Ishikawa (cell line): Measurements from ENCODE around the gene KIF26B.

Source experiments
- CEBPB ChIP-seq: IDR thresholded peaks from 2 replicates; pipeline ENCODE4 v1.6.1; 2012
- EGR1 ChIP-seq: IDR thresholded peaks from 2 replicates; pipeline ENCODE4 v1.6.1; 2012
- EP300 ChIP-seq: IDR thresholded peaks from 2 replicates; pipeline ENCODE4 v1.6.1; 2012; ENCODE audit warnings: borderline replicate concordance
- FOXM1 ChIP-seq: IDR thresholded peaks from 2 replicates; pipeline ENCODE4 v1.6.1; 2012; ENCODE audit warnings: low read depth, borderline replicate concordance
- TAF1 ChIP-seq: IDR thresholded peaks from 2 replicates; pipeline ENCODE4 v1.6.1; 2012; ENCODE audit warnings: low read depth, mild to moderate bottlenecking
- YY1 ChIP-seq: IDR thresholded peaks from 2 replicates; pipeline ENCODE4 v1.6.1; 2012; ENCODE audit warnings: low read depth
- ZBTB7A ChIP-seq: IDR thresholded peaks from 2 replicates; pipeline ENCODE4 v1.6.1; 2012; ENCODE audit warnings: low read depth
- TF ChIP-seq, protein P1 (sequence below): IDR thresholded peaks from 2 replicates; pipeline ENCODE4 v1.6.1; 2012; ENCODE audit warnings: low read depth, mild to moderate bottlenecking
- TF ChIP-seq, protein P2 (sequence below): IDR thresholded peaks from 2 replicates; pipeline ENCODE4 v1.6.1; 2012

DNA sequence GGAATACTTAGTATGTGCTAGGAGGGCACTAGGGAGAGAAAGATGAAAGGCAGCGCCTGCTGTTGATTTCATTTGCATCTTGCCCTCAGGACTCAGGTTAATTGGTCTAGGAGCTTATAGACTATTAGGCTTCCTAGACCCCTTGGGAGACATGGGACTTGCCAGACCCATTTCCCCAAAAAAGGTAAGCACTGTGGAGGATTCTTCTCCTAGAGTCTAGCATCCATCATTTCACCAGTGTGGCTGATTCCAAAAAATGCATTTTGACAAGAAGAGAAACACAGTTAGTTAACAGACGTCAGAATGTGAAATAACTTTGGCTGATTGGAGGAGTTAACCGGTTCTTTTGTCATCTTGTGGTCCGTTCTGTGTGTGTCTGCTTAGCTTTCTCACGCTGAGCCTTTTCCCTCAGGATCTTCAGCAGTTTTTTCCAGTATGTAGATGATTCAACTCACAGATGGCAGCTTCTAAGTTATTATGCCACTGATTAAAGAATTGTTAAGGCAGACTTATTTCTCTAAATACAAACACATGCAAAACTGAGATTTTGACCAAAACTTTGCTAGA, 108.8 kb downstream of the KIF26B start:
- TF ChIP-seq CEBPB, result no peak
- no peak for TF ChIP-seq FOXM1
- no peak for TF ChIP-seq EP300
- no peak for TF ChIP-seq TAF1
- TF ChIP-seq YY1, result no peak
- TF ChIP-seq, protein P1, sequence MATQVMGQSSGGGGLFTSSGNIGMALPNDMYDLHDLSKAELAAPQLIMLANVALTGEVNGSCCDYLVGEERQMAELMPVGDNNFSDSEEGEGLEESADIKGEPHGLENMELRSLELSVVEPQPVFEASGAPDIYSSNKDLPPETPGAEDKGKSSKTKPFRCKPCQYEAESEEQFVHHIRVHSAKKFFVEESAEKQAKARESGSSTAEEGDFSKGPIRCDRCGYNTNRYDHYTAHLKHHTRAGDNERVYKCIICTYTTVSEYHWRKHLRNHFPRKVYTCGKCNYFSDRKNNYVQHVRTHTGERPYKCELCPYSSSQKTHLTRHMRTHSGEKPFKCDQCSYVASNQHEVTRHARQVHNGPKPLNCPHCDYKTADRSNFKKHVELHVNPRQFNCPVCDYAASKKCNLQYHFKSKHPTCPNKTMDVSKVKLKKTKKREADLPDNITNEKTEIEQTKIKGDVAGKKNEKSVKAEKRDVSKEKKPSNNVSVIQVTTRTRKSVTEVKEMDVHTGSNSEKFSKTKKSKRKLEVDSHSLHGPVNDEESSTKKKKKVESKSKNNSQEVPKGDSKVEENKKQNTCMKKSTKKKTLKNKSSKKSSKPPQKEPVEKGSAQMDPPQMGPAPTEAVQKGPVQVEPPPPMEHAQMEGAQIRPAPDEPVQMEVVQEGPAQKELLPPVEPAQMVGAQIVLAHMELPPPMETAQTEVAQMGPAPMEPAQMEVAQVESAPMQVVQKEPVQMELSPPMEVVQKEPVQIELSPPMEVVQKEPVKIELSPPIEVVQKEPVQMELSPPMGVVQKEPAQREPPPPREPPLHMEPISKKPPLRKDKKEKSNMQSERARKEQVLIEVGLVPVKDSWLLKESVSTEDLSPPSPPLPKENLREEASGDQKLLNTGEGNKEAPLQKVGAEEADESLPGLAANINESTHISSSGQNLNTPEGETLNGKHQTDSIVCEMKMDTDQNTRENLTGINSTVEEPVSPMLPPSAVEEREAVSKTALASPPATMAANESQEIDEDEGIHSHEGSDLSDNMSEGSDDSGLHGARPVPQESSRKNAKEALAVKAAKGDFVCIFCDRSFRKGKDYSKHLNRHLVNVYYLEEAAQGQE, result no peak
- TF ChIP-seq, protein P2, sequence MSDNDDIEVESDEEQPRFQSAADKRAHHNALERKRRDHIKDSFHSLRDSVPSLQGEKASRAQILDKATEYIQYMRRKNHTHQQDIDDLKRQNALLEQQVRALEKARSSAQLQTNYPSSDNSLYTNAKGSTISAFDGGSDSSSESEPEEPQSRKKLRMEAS, result no peak
- no peak for TF ChIP-seq ZBTB7A
- no peak for TF ChIP-seq EGR1
